ENCODE data around the gene TAF11L7. TPM values are rescaled to one million over a fixed set of nuclear protein-coding genes. Genes with fewer than 3 reads are reported as not detected.
"Not testable (repeated sequence)": the region's sequence is repeated elsewhere in the genome, so short reads cannot be mapped to it uniquely, and the experiment has no call there.

TAF11L7 gene
- not detected in 2 replicates for total RNA-seq (2012; rRNA removed)
- not detected in 2 replicates for polyA plus RNA-seq (2012; rRNA removed)
- polyA plus RNA-seq (2012; cell fraction: cytosol; rRNA removed) = not detected in 2 replicates
- polyA plus RNA-seq (2012; cell fraction: nucleus; rRNA removed; ENCODE audit: low replicate concordance) = not detected in 2 replicates
- Bru-seq, nascent RNA = not detected
- BruChase-seq, experiment 1, labeled RNA remaining after a 6-hour chase = not detected
- not detected for BruChase-seq, experiment 2, labeled RNA remaining after a 2-hour chase
- long read RNA-seq = 0 reads

DNA sequence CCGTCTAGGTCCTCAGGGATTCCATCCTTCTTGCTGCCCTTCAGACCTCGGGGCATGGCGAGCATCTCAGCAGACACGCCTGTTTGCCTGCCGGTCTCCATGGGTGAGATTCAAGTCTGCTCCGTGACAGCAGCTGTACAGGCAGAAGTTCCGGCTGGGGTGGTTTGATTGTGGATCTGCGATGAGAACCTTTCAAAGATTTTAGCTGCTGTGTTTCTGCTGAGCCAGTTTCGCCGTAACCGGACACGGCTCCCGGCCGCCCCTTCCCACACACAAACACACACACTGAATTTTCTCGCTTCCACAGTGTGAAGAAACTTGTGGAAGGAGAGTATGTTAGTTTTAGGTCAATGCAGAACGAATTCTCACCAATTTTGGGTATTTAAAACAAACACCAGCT, at the start of gene TAF11L7:
Gene TAF11L7, minus strand, starts transcription at position 101 of the 400 bp plus-strand sequence.
- H3K4me2 ChIP-seq (ENCODE audit: low read depth, low read length); H3K4me3 ChIP-seq (ENCODE audit: insufficient read depth, low read depth, low read length); H3K36me3 ChIP-seq (ENCODE audit: control insufficient read depth, insufficient read depth, low read length); H3K23ac ChIP-seq (ENCODE audit: low read depth, low read length); intact Hi-C loops (cut with micrococcal nuclease); H3K14ac ChIP-seq (replicated peaks; ENCODE audit: low read depth, low read length); H2BK5ac ChIP-seq (ENCODE audit: low read depth, low read length, poor library complexity, severe bottlenecking); H3K79me1 ChIP-seq (ENCODE audit: low read depth in 1 of 2, low read length in 2 of 2); H3K27me3 ChIP-seq (ENCODE audit: control insufficient read depth, insufficient read depth, low read length); H3K18ac ChIP-seq (ENCODE audit: low read depth, low read length); in situ Hi-C loops (cut with MboI; ENCODE audit: low sequenced_read_pairs); H3K4ac ChIP-seq (ENCODE audit: low read depth, low read length); DNase-seq; ATAC-seq (ENCODE audit: low read depth); H3K9me1 ChIP-seq (ENCODE audit: insufficient read depth, low read length); H2AFZ ChIP-seq (replicated peaks; ENCODE audit: low read length, poor library complexity); H2AK9ac ChIP-seq (replicated peaks; ENCODE audit: low read depth, low read length, poor library complexity); H3K4me1 ChIP-seq (ENCODE audit: control insufficient read depth, insufficient read depth, low read length); H3K27ac ChIP-seq (ENCODE audit: insufficient read depth, low read length); H2AK5ac ChIP-seq (ENCODE audit: low read depth, low read length); CTCF ChIA-PET; H3K56ac ChIP-seq (ENCODE audit: extremely low read depth, insufficient read depth, low read length); H3K9ac ChIP-seq (ENCODE audit: low read depth, low read length); dilution Hi-C loops (cut with HindIII; ENCODE audit: low sequenced_read_pairs, unreplicated experiment); H4K8ac ChIP-seq (ENCODE audit: low read depth in 2 of 2, low read length in 2 of 2); POLR2A ChIA-PET (ENCODE audit: unreplicated experiment); H2BK15ac ChIP-seq (ENCODE audit: low read depth, low read length); H4K91ac ChIP-seq (ENCODE audit: insufficient read depth, low read depth, low read length); H2BK120ac ChIP-seq (ENCODE audit: low read depth, low read length); H3K9me3 ChIP-seq (ENCODE audit: control insufficient read depth, insufficient read depth, low read length); H2BK20ac ChIP-seq (ENCODE audit: low read depth, low read length); BruUV-seq (replicated peaks); H4K20me1 ChIP-seq (ENCODE audit: insufficient read depth, low read length); H4K5ac ChIP-seq (ENCODE audit: low read depth, low read length): not testable (repeated sequence)
- no CpG with 5 or more reads among the region's 16 CpGs for WGBS, 2 experiments (ENCODE audit: extremely low coverage in 2 of 2, insufficient read length in 1 of 2)
